Adrenal gland (tissue), 5 donors: Measurements from ENCODE around the gene EPOP.

ENCODE experiments used
- POLR2A ChIP-seq, 2 donors: fragments of 450-650 bp; IDR thresholded peaks; one replicate each; pipeline ENCODE4 v1.6.1; 2017; ENCODE audit warnings: antibody characterized with exemption in 2 of 2, mild to moderate bottlenecking in 2 of 2, moderate library complexity in 1 of 2
- TF ChIP-seq, protein P1 (sequence below), 6 experiments: fragments of 450-650 bp in 4 of 6; fragments of 200-600 bp in 2 of 6; sonication (generic) in 1 of 6; IDR thresholded peaks; 1 replicate in 5 of 6; 2 replicates in 1 of 6; pipeline versions ENCODE4 v1.5.1 to v1.8.0; 2016 to 2021; ENCODE audit warnings: antibody characterized with exemption in 6 of 6, mild to moderate bottlenecking in 2 of 6, moderate library complexity in 1 of 6
- donor health status: DM: no; HTN: no; CAD: no.

DNA sequence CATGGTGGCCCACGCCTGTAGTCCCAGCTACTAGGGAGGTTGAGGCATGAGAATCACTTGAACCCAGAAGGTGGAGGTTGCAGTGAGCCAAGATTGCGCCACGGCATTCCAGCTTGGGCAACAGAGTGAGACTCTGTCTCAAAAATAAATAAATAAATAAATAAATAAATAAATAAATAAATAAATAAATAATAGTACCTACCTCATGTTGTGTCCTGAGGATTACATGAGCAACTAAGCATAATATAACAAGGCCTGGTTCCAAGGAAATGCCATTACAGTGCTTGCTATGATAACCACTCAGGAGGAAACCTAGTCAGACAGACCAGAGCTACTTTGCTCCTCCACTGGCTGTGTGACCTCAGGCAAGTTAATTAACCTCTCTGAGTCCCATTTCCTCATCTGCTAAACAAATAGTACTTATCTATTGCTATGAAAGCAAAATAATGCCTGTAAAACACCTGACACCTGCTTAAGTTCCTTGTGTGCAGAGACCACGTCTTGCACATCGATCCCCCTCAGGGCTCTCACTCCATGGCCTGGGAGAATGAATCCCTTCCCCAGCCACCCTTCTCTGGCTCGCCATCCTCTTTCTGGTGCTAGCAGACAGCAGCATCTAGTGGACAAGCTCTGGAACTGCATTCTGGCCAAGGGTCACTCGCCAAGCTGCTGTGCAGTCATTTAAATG, 7.5 kb downstream of the EPOP start:
- no peak for TF ChIP-seq POLR2A (IDR thresholded peaks at IDR 0.05)
- TF ChIP-seq, protein P1, sequence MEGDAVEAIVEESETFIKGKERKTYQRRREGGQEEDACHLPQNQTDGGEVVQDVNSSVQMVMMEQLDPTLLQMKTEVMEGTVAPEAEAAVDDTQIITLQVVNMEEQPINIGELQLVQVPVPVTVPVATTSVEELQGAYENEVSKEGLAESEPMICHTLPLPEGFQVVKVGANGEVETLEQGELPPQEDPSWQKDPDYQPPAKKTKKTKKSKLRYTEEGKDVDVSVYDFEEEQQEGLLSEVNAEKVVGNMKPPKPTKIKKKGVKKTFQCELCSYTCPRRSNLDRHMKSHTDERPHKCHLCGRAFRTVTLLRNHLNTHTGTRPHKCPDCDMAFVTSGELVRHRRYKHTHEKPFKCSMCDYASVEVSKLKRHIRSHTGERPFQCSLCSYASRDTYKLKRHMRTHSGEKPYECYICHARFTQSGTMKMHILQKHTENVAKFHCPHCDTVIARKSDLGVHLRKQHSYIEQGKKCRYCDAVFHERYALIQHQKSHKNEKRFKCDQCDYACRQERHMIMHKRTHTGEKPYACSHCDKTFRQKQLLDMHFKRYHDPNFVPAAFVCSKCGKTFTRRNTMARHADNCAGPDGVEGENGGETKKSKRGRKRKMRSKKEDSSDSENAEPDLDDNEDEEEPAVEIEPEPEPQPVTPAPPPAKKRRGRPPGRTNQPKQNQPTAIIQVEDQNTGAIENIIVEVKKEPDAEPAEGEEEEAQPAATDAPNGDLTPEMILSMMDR (IDR thresholded peaks at IDR 0.05): peak; percentile 95 to 99 (median 98)
